Measurements from ENCODE around the gene IMMP2L.

GRCh38 chr7:111224354-111225231 is 337.7 kb downstream of the IMMP2L start:
- no peak for TF ChIP-seq SP1 (IDR thresholded peaks at IDR 0.05)
- TF ChIP-seq ELF4 (IDR thresholded peaks at IDR 0.05): no peak
